ENCODE results near the gene PCDHB2. TPM values are rescaled to one million over a fixed set of nuclear protein-coding genes. Genes with fewer than 3 reads are reported as not detected.

Gene PCDHB2
- total RNA-seq, 1 experiment from 2014 or later, result 26.3 TPM

DNA sequence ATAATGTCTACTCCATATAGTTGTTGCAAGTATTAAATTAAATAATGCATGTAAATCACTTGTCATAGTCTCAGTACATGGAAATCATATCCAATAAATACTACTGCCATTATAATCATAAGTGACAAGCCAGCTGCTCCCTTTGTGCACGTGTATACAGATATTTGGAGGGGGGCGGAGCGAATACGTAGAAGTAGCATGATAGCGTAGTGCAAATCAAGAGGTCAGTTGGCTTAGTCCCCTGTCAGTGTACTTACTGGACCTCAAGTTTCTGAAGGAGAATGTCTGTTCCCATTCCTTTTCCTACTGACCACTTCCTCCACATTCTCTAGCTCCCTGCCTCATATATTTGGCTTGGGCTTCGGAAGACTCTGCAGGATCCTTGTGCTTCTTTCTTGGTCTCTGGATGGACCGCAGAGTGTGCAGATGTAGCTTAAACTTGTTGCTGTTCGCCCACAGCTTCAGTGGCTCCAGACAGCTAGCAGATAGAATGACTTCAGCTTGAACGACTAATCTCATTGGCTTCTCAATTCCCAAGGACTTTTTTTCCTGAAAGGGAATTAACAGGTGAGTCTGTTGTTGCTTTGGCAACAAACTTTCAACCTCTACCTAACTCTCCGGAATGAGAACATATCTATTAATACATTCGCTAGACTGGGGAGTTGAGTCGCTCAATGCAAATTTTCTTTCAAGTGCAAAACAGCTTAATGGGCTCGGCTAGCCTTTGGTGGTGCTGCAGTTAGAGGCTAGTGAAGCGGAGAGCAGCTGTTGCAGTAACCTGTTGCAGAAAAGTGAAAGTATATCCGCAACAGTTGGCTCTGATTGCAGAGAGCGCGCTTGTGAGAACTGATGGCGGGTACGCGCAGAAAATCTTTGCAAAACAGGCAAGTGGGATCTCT lies 43.5 kb upstream of the PCDHB2 start, which contains the start of gene PCDHB1:
PCDHB1 (plus strand) TSS at position 753 of the 899 bp plus-strand sequence; CDS start at position 850, 97 bp downstream.
- H3K9ac ChIP-seq (ENCODE audit: extremely low read depth, insufficient read length, low read length), result peak within 1 kb of the TSS; percentile 21
- no peak within 1 kb of the TSS for H3K4ac ChIP-seq (ENCODE audit: low read depth, low read length)
- peaks cover 15% of the 10 kb centered on the region for H3K23me2 ChIP-seq (ENCODE audit: insufficient read length, low read depth, low read length, poor library complexity, severe bottlenecking)
- no peaks in the 10 kb centered on the region for H4K20me1 ChIP-seq (ENCODE audit: control insufficient read depth, insufficient read depth, insufficient read length)
- no peak within 1 kb of the TSS for H3K23ac ChIP-seq (ENCODE audit: insufficient read length, low read depth, low read length)
- no peak within 1 kb of the TSS for H2BK5ac ChIP-seq (ENCODE audit: insufficient read length, low read length)
- no peak within 1 kb of the TSS for H2BK20ac ChIP-seq (ENCODE audit: low read depth, low read length, poor library complexity, severe bottlenecking)
- H4K8ac ChIP-seq (replicated peaks; ENCODE audit: insufficient read length, low read depth, low read length), result no peak within 1 kb of the TSS
- DNase-seq, result peak; percentile 64
- H3K27ac Mint-ChIP-seq, result peak within 1 kb of the TSS in 2 of 3 experiments; percentile 24 to 62; a peak in 4 of 7 replicates
- peaks cover 3% of the 10 kb centered on the region; the same call in 1 of the 2 replicates for H3K4me1 ChIP-seq (ENCODE audit: insufficient read depth, low read length)
- H3K56ac ChIP-seq (ENCODE audit: insufficient read length, low read depth, low read length), result no peak within 1 kb of the TSS
- no peak within 1 kb of the TSS for H2BK12ac ChIP-seq (ENCODE audit: insufficient read length, low read depth, low read length)
- no peak within 1 kb of the TSS for H3T11ph ChIP-seq (ENCODE audit: low read length)
- no peak within 1 kb of the TSS for H2AK5ac ChIP-seq (ENCODE audit: insufficient read length, low read length)
- peaks cover 15% of the 10 kb centered on the region in 2 experiments for H3K4me1 Mint-ChIP-seq
- no peak within 1 kb of the TSS for H2BK15ac ChIP-seq (ENCODE audit: low read depth, low read length)
- no peak within 1 kb of the TSS for H3K14ac ChIP-seq (ENCODE audit: insufficient read depth, low read length)
- no peak within 1 kb of the TSS for H2BK120ac ChIP-seq (ENCODE audit: low read depth, low read length, poor library complexity, severe bottlenecking)
- TF ChIP-seq, protein P1, sequence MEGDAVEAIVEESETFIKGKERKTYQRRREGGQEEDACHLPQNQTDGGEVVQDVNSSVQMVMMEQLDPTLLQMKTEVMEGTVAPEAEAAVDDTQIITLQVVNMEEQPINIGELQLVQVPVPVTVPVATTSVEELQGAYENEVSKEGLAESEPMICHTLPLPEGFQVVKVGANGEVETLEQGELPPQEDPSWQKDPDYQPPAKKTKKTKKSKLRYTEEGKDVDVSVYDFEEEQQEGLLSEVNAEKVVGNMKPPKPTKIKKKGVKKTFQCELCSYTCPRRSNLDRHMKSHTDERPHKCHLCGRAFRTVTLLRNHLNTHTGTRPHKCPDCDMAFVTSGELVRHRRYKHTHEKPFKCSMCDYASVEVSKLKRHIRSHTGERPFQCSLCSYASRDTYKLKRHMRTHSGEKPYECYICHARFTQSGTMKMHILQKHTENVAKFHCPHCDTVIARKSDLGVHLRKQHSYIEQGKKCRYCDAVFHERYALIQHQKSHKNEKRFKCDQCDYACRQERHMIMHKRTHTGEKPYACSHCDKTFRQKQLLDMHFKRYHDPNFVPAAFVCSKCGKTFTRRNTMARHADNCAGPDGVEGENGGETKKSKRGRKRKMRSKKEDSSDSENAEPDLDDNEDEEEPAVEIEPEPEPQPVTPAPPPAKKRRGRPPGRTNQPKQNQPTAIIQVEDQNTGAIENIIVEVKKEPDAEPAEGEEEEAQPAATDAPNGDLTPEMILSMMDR (conservative IDR thresholded peaks at IDR 0.05), result no peak
- H3K9me3 ChIP-seq (ENCODE audit: control insufficient read depth, low read depth, low read length), result no peaks in the 10 kb centered on the region
- peak within 1 kb of the TSS; percentile 98 for H2AFZ ChIP-seq (ENCODE audit: low read length)
- peak within 1 kb of the TSS; percentile 76 to 83 for H3K4me3 Mint-ChIP-seq
- no peaks in the 10 kb centered on the region for H3K9me3 Mint-ChIP-seq
- no peak within 1 kb of the TSS for H4K91ac ChIP-seq (ENCODE audit: insufficient read length, low read depth, low read length)
- no peaks in the 10 kb centered on the region for H3K79me1 ChIP-seq (ENCODE audit: insufficient read depth, low read depth, low read length, poor library complexity, severe bottlenecking)
- no CpG with 5 or more reads among the region's 20 CpGs for WGBS (ENCODE audit: extremely low coverage, insufficient read length, low lambda C conversion rate)
- H4K5ac ChIP-seq (ENCODE audit: insufficient read length, low read depth, low read length), result no peak within 1 kb of the TSS
- H3K4me2 ChIP-seq (ENCODE audit: insufficient read depth, insufficient read length, low read length), result peak within 1 kb of the TSS; percentile 97
- peak within 1 kb of the TSS; percentile 19 for H3K18ac ChIP-seq (ENCODE audit: insufficient read length, low read depth, low read length)
- peaks cover 3% of the 10 kb centered on the region; the same call in 1 of the 2 replicates for H3K27me3 ChIP-seq (ENCODE audit: insufficient read depth, low read length)
- H3K79me2 ChIP-seq (ENCODE audit: insufficient read depth, low read length), result no peaks in the 10 kb centered on the region
- no peak within 1 kb of the TSS for H3K27ac ChIP-seq (ENCODE audit: insufficient read length, low read depth, low read length)
- H3K36me3 Mint-ChIP-seq (ENCODE audit: insufficient read depth in 1 of 3, low read depth in 3 of 3), result no peaks in the 10 kb centered on the region
- H3K27me3 Mint-ChIP-seq (ENCODE audit: low read depth), result peaks cover 63% of the 10 kb centered on the region

Measured in H9 (cell line).